Activated CD8-positive, alpha-beta T cell treated with anti-CD3 and anti-CD28 coated beads, Interleukin-2, amount 10 ng/mL, durations not matched to agents 7 days and 5 days (primary cell): ENCODE measurements around the gene MPEG1. TPM values are rescaled to one million over a fixed set of nuclear protein-coding genes. Genes with fewer than 3 reads are reported as not detected.
A peak's percentile ranks its signal among the peaks of the same experiment; 100 is the strongest.

ENCODE experiments used
- ATAC-seq: fragments of 150-1000 bp; cut with Tn5 transposase; one replicate; pipeline ENCODE4 v1.10.0; 2021; ENCODE audit warnings: moderate library complexity
- CTCF ChIA-PET: fragments of 350-600 bp; sonication (Branson Sonifier 250); formaldehyde crosslinking; loops from one replicate; lab custom pipeline; 2021; ENCODE audit warnings: antibody characterized with exemption; lab: Charles Lee
- POLR2A ChIA-PET: fragments of 350-600 bp; sonication (Branson Sonifier 250); formaldehyde crosslinking; loops from one replicate; lab custom pipeline; 2021; ENCODE audit warnings: antibody characterized with exemption; lab: Charles Lee
- DNase-seq: peaks from one replicate; pipeline ENCODE4 v3.0.0-alpha.2; 2020
- H3K27ac Mint-ChIP-seq: one replicate; pipeline ENCODE4 v1.8.0; 2021; ENCODE audit warnings: mild to moderate bottlenecking, mixed read lengths
- H3K27me3 Mint-ChIP-seq: one replicate; pipeline ENCODE4 v1.8.0; 2021; ENCODE audit warnings: low read depth, mixed read lengths
- H3K36me3 Mint-ChIP-seq: one replicate; pipeline ENCODE4 v1.8.0; 2021; ENCODE audit warnings: low read depth, mixed read lengths
- H3K4me1 Mint-ChIP-seq: one replicate; pipeline ENCODE4 v1.8.0; 2021; ENCODE audit warnings: low read depth, mixed read lengths
- H3K4me3 Mint-ChIP-seq: one replicate; pipeline ENCODE4 v1.8.0; 2021; ENCODE audit warnings: mild to moderate bottlenecking, mixed read lengths
- H3K9me3 Mint-ChIP-seq: one replicate; pipeline ENCODE4 v1.8.0; 2022; ENCODE audit warnings: mixed read lengths; ENCODE audit not compliant: insufficient read depth
- total RNA-seq, 2 experiments: library from RNA; stranded (reverse); gene quantifications; one replicate each; pipeline ENCODE4 v1.2.3, GENCODE V29; 2021

The MPEG1 gene
- total RNA-seq, result not detected

- peaks cover 19% of the 10 kb centered on the region for H3K4me1 Mint-ChIP-seq
- peaks cover 22% of the 10 kb centered on the region for H3K27me3 Mint-ChIP-seq
- no peaks in the 10 kb centered on the region for H3K36me3 Mint-ChIP-seq
- POLR2A ChIA-PET, result no interaction called here
- no peak within 1 kb of the TSS for H3K27ac Mint-ChIP-seq
- H3K9me3 Mint-ChIP-seq, result no peaks in the 10 kb centered on the region
- H3K4me3 Mint-ChIP-seq, result no peak within 1 kb of the TSS
- DNase-seq (no peak), ATAC-seq (no peak)
- CTCF ChIA-PET, result interaction anchor here (1.1 kb wide), 1 partner anchor 11 kb away, joined by 3 read pairs; no protein-coding TSS in a partner anchor
Observed at GRCh38 chr11:59212744-59213631, at the start of gene MPEG1. MPEG1 (minus strand) TSS chr11:59212927; CDS start chr11:59212865, 62 bp downstream.

GRCh38 chr11:59262177-59262818, 49.6 kb upstream of the MPEG1 start:
- Mint-ChIP-seq H3K27ac (no peak overlapping the region), H3K4me3 (no peak overlapping the region), H3K4me1 (no peaks in the 10 kb centered on the region), H3K36me3 (no peaks in the 10 kb centered on the region), H3K9me3 (no peaks in the 10 kb centered on the region), H3K27me3 (no peaks in the 10 kb centered on the region)
- ATAC-seq (no peak), DNase-seq (no peak)
- ChIA-PET POLR2A (no interaction called here), CTCF (interaction anchor here (0.9 kb wide), 1 partner anchor 167 kb away, joined by 3 read pairs; no protein-coding TSS in a partner anchor)

- H3K9me3 Mint-ChIP-seq, result no peaks in the 10 kb centered on the region
- no peaks in the 10 kb centered on the region for H3K36me3 Mint-ChIP-seq
- no peak for DNase-seq
- ChIA-PET CTCF (interaction anchor here (1.0 kb wide), 1 partner anchor 168 kb away, joined by 3 read pairs; no protein-coding TSS in a partner anchor), POLR2A (no interaction called here)
- no peak overlapping the region for H3K27ac Mint-ChIP-seq
- H3K4me3 Mint-ChIP-seq, result no peak overlapping the region
- H3K4me1 Mint-ChIP-seq, result no peaks in the 10 kb centered on the region
- no peaks in the 10 kb centered on the region for H3K27me3 Mint-ChIP-seq
- ATAC-seq, result no peak
Observed at GRCh38 chr11:59261150-59261549, 48.4 kb upstream of the MPEG1 start.

- POLR2A ChIA-PET, result no interaction called here
- H3K4me3 Mint-ChIP-seq, result no peak overlapping the region
- H3K36me3 Mint-ChIP-seq, result no peaks in the 10 kb centered on the region
- no peaks in the 10 kb centered on the region for H3K27me3 Mint-ChIP-seq
- no peak for ATAC-seq
- H3K4me1 Mint-ChIP-seq, result no peaks in the 10 kb centered on the region
- DNase-seq, result no peak
- CTCF ChIA-PET, result no interaction called here
- no peaks in the 10 kb centered on the region for H3K9me3 Mint-ChIP-seq
- no peak overlapping the region for H3K27ac Mint-ChIP-seq
Observed at GRCh38 chr11:59259867-59260475, 47.2 kb upstream of the MPEG1 start.

- ChIA-PET CTCF (interaction anchor here (1.8 kb wide), 1 partner anchor 87 kb away, joined by 4 read pairs; the partner anchor contains the start of gene DTX4), POLR2A (no interaction called here)
- Mint-ChIP-seq H3K36me3 (no peaks in the 10 kb centered on the region), H3K27me3 (no peaks in the 10 kb centered on the region), H3K9me3 (no peaks in the 10 kb centered on the region), H3K4me3 (no peak overlapping the region), H3K27ac (no peak overlapping the region), H3K4me1 (no peaks in the 10 kb centered on the region)
- DNase-seq, result no peak
- ATAC-seq, result no peak
Observed at GRCh38 chr11:59259047-59259446, 46.3 kb upstream of the MPEG1 start.

GRCh38 chr11:59255281-59255680, 42.6 kb upstream of the MPEG1 start:
- ChIA-PET CTCF (interaction anchor here (0.8 kb wide), 1 partner anchor 97 kb away, joined by 3 read pairs; no protein-coding TSS in a partner anchor), POLR2A (no interaction called here)
- ATAC-seq (no peak), DNase-seq (no peak)
- Mint-ChIP-seq H3K4me3 (no peak overlapping the region), H3K9me3 (no peaks in the 10 kb centered on the region), H3K27me3 (peaks cover 11% of the 10 kb centered on the region), H3K36me3 (no peaks in the 10 kb centered on the region), H3K4me1 (peaks cover 5% of the 10 kb centered on the region), H3K27ac (no peak overlapping the region)

GRCh38 chr11:59254286-59254685, 41.6 kb upstream of the MPEG1 start:
- Mint-ChIP-seq H3K4me3 (no peak overlapping the region), H3K9me3 (no peaks in the 10 kb centered on the region), H3K4me1 (peaks cover 5% of the 10 kb centered on the region), H3K36me3 (no peaks in the 10 kb centered on the region), H3K27ac (no peak overlapping the region), H3K27me3 (peaks cover 14% of the 10 kb centered on the region)
- POLR2A ChIA-PET, result no interaction called here
- CTCF ChIA-PET, result no interaction called here
- DNase-seq, result no peak
- ATAC-seq, result no peak

GRCh38 chr11:59253001-59253400, 40.3 kb upstream of the MPEG1 start:
- Mint-ChIP-seq H3K27me3 (peaks cover 17% of the 10 kb centered on the region), H3K36me3 (no peaks in the 10 kb centered on the region), H3K27ac (no peak overlapping the region)

GRCh38 chr11:59249535-59249934, 36.8 kb upstream of the MPEG1 start:
- CTCF ChIA-PET, result no interaction called here

More at GRCh38 chr11:59253001-59253400, 40.3 kb upstream of the MPEG1 start:
- ATAC-seq, result no peak
- Mint-ChIP-seq H3K9me3 (no peaks in the 10 kb centered on the region), H3K4me1 (peaks cover 13% of the 10 kb centered on the region), H3K4me3 (no peak overlapping the region)
- ChIA-PET POLR2A (no interaction called here), CTCF (no interaction called here)
- DNase-seq, result no peak

GRCh38 chr11:59247531-59248227, 35.0 kb upstream of the MPEG1 start:
- POLR2A ChIA-PET, result no interaction called here
- H3K36me3 Mint-ChIP-seq, result no peaks in the 10 kb centered on the region
- H3K4me3 Mint-ChIP-seq, result no peak overlapping the region
- no peaks in the 10 kb centered on the region for H3K9me3 Mint-ChIP-seq
- H3K27ac Mint-ChIP-seq, result peak overlapping the region; percentile 33
- peak; percentile 54 for DNase-seq
- CTCF ChIA-PET, result interaction anchor here (0.6 to 2.0 kb wide), 2 partner anchors 61 to 182 kb away, joined by 4 read pairs; no protein-coding TSS in a partner anchor
- H3K27me3 Mint-ChIP-seq, result peaks cover 22% of the 10 kb centered on the region
- ATAC-seq, result peak; percentile 39
- peaks cover 27% of the 10 kb centered on the region for H3K4me1 Mint-ChIP-seq

More at GRCh38 chr11:59249535-59249934, 36.8 kb upstream of the MPEG1 start:
- Mint-ChIP-seq H3K4me1 (peaks cover 27% of the 10 kb centered on the region), H3K4me3 (no peak overlapping the region), H3K27ac (no peak overlapping the region), H3K9me3 (no peaks in the 10 kb centered on the region), H3K36me3 (no peaks in the 10 kb centered on the region), H3K27me3 (peaks cover 25% of the 10 kb centered on the region)
- no peak for DNase-seq
- ATAC-seq, result no peak
- POLR2A ChIA-PET, result no interaction called here

- Mint-ChIP-seq H3K9me3 (peaks cover 15% of the 10 kb centered on the region), H3K36me3 (peaks cover 2% of the 10 kb centered on the region), H3K27ac (no peak overlapping the region), H3K4me3 (no peak overlapping the region), H3K27me3 (peaks cover 16% of the 10 kb centered on the region), H3K4me1 (peaks cover 19% of the 10 kb centered on the region)
- ChIA-PET CTCF (no interaction called here), POLR2A (no interaction called here)
- DNase-seq (no peak), ATAC-seq (no peak)
Observed at GRCh38 chr11:59243633-59244032, 30.9 kb upstream of the MPEG1 start.
